OCI-LY1 (cell line): Measurements from ENCODE around the gene RECK.

Experiments
- H2AFZ ChIP-seq: fragments of 200-600 bp; sonication (generic), shearing (Covaris generic); 2 replicates; pipeline ENCODE4 v1.6.0; 2014; ENCODE audit warnings: antibody characterized with exemption, mild to moderate bottlenecking, low read length
- H3F3A ChIP-seq: fragments of 200-600 bp; sonication (generic), shearing (Covaris generic); 2 replicates; pipeline ENCODE4 v1.6.0; 2014; ENCODE audit warnings: mild to moderate bottlenecking, antibody characterized with exemption, low read length, moderate library complexity; ENCODE audit not compliant: insufficient read depth
- H3K27ac ChIP-seq: fragments of 200-600 bp; sonication (generic); 2 replicates; pipeline ENCODE4 v1.5.1; 2014; ENCODE audit warnings: low read length, mixed run types, mild to moderate bottlenecking, low read depth; ENCODE audit not compliant: poor library complexity, severe bottlenecking
- H3K27me3 ChIP-seq: fragments of 200-600 bp; sonication (generic); 2 replicates; pipeline ENCODE4 v1.6.0; 2014; ENCODE audit warnings: antibody characterized with exemption, mild to moderate bottlenecking, low read length, moderate library complexity; ENCODE audit not compliant: insufficient read depth
- H3K36me3 ChIP-seq: fragments of 200-600 bp; sonication (generic); 2 replicates; pipeline ENCODE4 v1.6.1; 2014; ENCODE audit warnings: mild to moderate bottlenecking, antibody characterized with exemption, low read length, moderate library complexity, mixed read lengths; ENCODE audit not compliant: insufficient read depth
- H3K4me1 ChIP-seq: fragments of 200-600 bp; sonication (generic); 2 replicates; pipeline ENCODE4 v1.5.1; 2014; ENCODE audit warnings: mild to moderate bottlenecking, low read length, moderate library complexity; ENCODE audit not compliant: insufficient read depth, severe bottlenecking
- H3K4me2 ChIP-seq: fragments of 200-600 bp; sonication (generic), shearing (Covaris generic); 2 replicates; pipeline ENCODE4 v1.6.1; 2014; ENCODE audit warnings: low read length
- H3K4me3 ChIP-seq: fragments of 200-600 bp; sonication (generic); 2 replicates; pipeline ENCODE4 v1.5.1; 2014; ENCODE audit warnings: low read length, low read depth, mild to moderate bottlenecking, mixed read lengths; ENCODE audit not compliant: poor library complexity, severe bottlenecking
- H3K79me2 ChIP-seq: fragments of 200-600 bp; shearing (Covaris generic); 2 replicates; pipeline ENCODE4 v1.6.1; 2016; ENCODE audit warnings: mixed run types, low read length, mixed read lengths; ENCODE audit not compliant: insufficient read depth
- H3K9ac ChIP-seq: fragments of 200-600 bp; sonication (generic), shearing (Covaris generic); 2 replicates; pipeline ENCODE4 v1.6.1; 2014; ENCODE audit warnings: mild to moderate bottlenecking, low read length, mixed read lengths
- H3K9me2 ChIP-seq: fragments of 200-600 bp; sonication (generic), shearing (Covaris generic); 2 replicates; pipeline ENCODE4 v1.6.1; 2014; ENCODE audit warnings: low read depth, mild to moderate bottlenecking, low read length, mixed read lengths
- H3K9me3 ChIP-seq: fragments of 200-600 bp; shearing (Covaris generic); 2 replicates; pipeline ENCODE4 v1.6.1; 2014; ENCODE audit warnings: low read length, mixed read lengths
- H4K20me1 ChIP-seq: fragments of 200-600 bp; sonication (generic), shearing (Covaris generic); 2 replicates; pipeline ENCODE4 v1.6.0; 2016; ENCODE audit warnings: mild to moderate bottlenecking, low read length; ENCODE audit not compliant: insufficient read depth
- EZH2 ChIP-seq: fragments of 200-600 bp; sonication (generic), shearing (Covaris generic); IDR thresholded peaks from 2 replicates; pipeline ENCODE4 v1.8.0; 2017; ENCODE audit warnings: borderline replicate concordance, mixed run types, mild to moderate bottlenecking, antibody characterized with exemption, low read length, moderate library complexity, mixed read lengths
- TF ChIP-seq, protein P1 (sequence below): fragments of 200-600 bp; sonication (generic), shearing (Covaris generic); IDR thresholded peaks from 2 replicates; pipeline ENCODE4 v1.5.1; 2017; ENCODE audit warnings: mild to moderate bottlenecking, antibody characterized with exemption, low read length, moderate library complexity, mixed read lengths

The RECK gene

DNA sequence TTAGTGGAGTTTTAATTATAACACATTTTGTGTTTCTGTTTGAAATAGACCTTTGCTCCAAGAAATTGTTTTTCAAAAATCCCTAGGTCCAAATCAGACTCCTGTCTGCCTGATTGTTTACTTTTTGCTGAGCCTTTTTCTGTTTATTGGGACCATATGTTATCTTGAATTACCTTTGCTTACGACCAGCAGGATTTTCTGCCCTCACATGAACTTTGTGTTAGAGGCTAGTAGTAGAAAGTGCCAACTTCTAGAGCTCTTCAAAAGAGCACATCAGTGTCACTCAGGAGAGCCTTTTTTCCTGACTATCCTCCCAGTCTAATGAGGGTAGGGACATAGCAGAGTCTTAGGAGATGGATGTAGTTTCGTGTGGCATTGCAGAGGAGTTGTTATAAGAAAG, 10.2 kb downstream of the RECK start:
- TF ChIP-seq, protein P1, sequence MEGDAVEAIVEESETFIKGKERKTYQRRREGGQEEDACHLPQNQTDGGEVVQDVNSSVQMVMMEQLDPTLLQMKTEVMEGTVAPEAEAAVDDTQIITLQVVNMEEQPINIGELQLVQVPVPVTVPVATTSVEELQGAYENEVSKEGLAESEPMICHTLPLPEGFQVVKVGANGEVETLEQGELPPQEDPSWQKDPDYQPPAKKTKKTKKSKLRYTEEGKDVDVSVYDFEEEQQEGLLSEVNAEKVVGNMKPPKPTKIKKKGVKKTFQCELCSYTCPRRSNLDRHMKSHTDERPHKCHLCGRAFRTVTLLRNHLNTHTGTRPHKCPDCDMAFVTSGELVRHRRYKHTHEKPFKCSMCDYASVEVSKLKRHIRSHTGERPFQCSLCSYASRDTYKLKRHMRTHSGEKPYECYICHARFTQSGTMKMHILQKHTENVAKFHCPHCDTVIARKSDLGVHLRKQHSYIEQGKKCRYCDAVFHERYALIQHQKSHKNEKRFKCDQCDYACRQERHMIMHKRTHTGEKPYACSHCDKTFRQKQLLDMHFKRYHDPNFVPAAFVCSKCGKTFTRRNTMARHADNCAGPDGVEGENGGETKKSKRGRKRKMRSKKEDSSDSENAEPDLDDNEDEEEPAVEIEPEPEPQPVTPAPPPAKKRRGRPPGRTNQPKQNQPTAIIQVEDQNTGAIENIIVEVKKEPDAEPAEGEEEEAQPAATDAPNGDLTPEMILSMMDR: no peak
- TF ChIP-seq EZH2: no peak
- Histone ChIP-seq H4K20me1 (peaks cover 5% of the 10 kb centered on the region; the same call in 1 of the 2 replicates), H3F3A (no peaks in the 10 kb centered on the region), H3K4me2 (no peak overlapping the region), H3K27ac (no peak overlapping the region), H3K27me3 (no peaks in the 10 kb centered on the region), H3K4me1 (no peaks in the 10 kb centered on the region), H2AFZ (no peak overlapping the region), H3K9me3 (peaks cover 7% of the 10 kb centered on the region), H3K9ac (no peak overlapping the region), H3K36me3 (no peaks in the 10 kb centered on the region; the same call in 1 of the 2 replicates), H3K4me3 (no peak overlapping the region), H3K9me2 (peaks cover 3% of the 10 kb centered on the region; the same call in 1 of the 2 replicates), H3K79me2 (no peaks in the 10 kb centered on the region)

DNA sequence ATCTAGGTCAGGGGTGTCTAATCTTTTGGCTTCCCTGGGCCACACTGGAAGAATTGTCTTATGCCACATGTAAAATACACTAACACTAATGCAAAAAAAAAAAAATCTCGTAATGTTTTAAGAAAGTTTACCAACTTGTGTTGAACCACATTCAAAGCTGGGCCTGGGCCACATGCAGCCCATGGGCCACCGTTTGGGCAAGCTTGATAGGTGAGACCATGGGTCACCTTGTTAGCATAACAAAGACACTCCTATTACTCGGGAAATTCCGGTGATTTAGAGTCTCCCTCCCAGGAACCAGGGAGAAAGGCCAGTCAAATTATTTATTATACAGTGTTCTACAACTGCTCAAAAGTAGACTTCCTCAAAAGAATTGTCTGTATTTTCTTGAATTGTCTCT, 12.7 kb downstream of the RECK start:
- Histone ChIP-seq H2AFZ (no peak overlapping the region), H3K4me1 (no peaks in the 10 kb centered on the region), H3K9ac (no peak overlapping the region), H3K4me2 (no peak overlapping the region), H3K9me2 (peaks cover 3% of the 10 kb centered on the region; the same call in 1 of the 2 replicates), H4K20me1 (peaks cover 5% of the 10 kb centered on the region; the same call in 1 of the 2 replicates), H3F3A (no peaks in the 10 kb centered on the region), H3K27ac (no peak overlapping the region), H3K9me3 (0 out of 2 replicates have a peak, but pooled peaks cover 1% of the 10 kb centered on the region), H3K27me3 (no peaks in the 10 kb centered on the region), H3K4me3 (no peak overlapping the region), H3K36me3 (no peaks in the 10 kb centered on the region), H3K79me2 (no peaks in the 10 kb centered on the region)
- TF ChIP-seq EZH2: no peak
- TF ChIP-seq, protein P1: no peak

DNA sequence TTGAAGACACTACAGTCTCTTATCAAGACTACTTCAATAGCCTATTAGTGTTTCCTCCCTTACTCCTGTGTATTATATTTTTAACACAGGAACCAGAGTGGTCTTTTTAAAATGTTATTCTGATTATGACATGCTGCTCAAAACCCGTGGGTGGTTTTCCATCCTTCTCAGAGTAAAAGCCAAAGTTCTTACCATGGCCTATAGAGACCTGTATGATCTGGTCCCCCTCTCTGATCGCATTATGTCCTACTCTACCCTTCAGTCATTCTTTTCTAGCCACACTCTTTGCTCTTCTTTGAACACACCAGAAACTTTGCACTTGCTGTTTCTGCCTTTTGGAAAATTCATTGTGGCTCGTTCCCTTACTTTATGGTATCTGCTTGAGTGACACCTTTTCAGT, 13.8 kb downstream of the RECK start:
- no peaks in the 10 kb centered on the region for H3F3A ChIP-seq
- no peak overlapping the region for H3K9ac ChIP-seq
- no peak overlapping the region for H3K27ac ChIP-seq
- no peak overlapping the region for H2AFZ ChIP-seq
- no peaks in the 10 kb centered on the region for H3K9me2 ChIP-seq
- H4K20me1 ChIP-seq: peaks cover 5% of the 10 kb centered on the region; the same call in 1 of the 2 replicates
- H3K4me3 ChIP-seq: no peak overlapping the region
- H3K9me3 ChIP-seq: no peaks in the 10 kb centered on the region
- H3K79me2 ChIP-seq: no peaks in the 10 kb centered on the region
- TF ChIP-seq, protein P1: no peak
- no peak for TF ChIP-seq EZH2
- no peaks in the 10 kb centered on the region for H3K36me3 ChIP-seq
- no peaks in the 10 kb centered on the region for H3K4me1 ChIP-seq
- no peaks in the 10 kb centered on the region for H3K27me3 ChIP-seq
- no peak overlapping the region for H3K4me2 ChIP-seq
